Endothelial cell of umbilical vein (primary cell): Measurements from ENCODE around the gene PROCA1. TPM values are rescaled to one million over a fixed set of nuclear protein-coding genes. Genes with fewer than 3 reads are reported as not detected.

Experiments used
- BruUV-seq: library from RNA; stranded (reverse); fragments of 400-500 nt; replicated peaks from 2 replicates; lab custom pipeline; 2021; lab: Mats Ljungman, UMichigan
- CTCF ChIA-PET: fragments of 300-600, 350-600 bp; sonication (Branson Sonifier 250); formaldehyde crosslinking; loops from one replicate; lab custom pipeline; 2021; ENCODE audit warnings: antibody characterized with exemption, inconsistent platforms; lab: Charles Lee
- POLR2A ChIA-PET: fragments of 300-600, 350-600 bp; sonication (Branson Sonifier 250); formaldehyde crosslinking; loops from one replicate; lab custom pipeline; 2021; ENCODE audit warnings: antibody characterized with exemption, inconsistent platforms; lab: Charles Lee
- DNase-seq: peaks from one replicate; pipeline ENCODE4 v3.0.0-alpha.2; 2011; ENCODE audit warnings: low read depth, low spot score
- FAIRE-seq: peaks from 2 replicates; lab custom pipeline; 2011; peaks lifted over from hg19 to GRCh38; lab: Jason Lieb, UNC
- H2AFZ ChIP-seq: 2 replicates; pipeline ENCODE4 v1.6.0; 2012; ENCODE audit warnings: low read depth, low read length, control low read depth, inconsistent platforms
- H3K27ac ChIP-seq: 2 replicates; pipeline ENCODE4 v1.5.1; 2011; ENCODE audit warnings: low read depth, mild to moderate bottlenecking, control low read depth, low read length, moderate library complexity; ENCODE audit not compliant: insufficient read depth
- H3K27me3 ChIP-seq, 2 experiments: 2 replicates each; pipeline versions ENCODE4 v1.6.0 to v1.6.1; 2011; ENCODE audit warnings: low read length in 2 of 2, mixed read lengths in 1 of 2; ENCODE audit not compliant: control insufficient read depth in 2 of 2, insufficient read depth in 2 of 2
- H3K36me3 ChIP-seq, 2 experiments: 2 replicates in 1 of 2; 3 replicates in 1 of 2; pipeline ENCODE4 v1.5.1; 2011; ENCODE audit warnings: low read length in 2 of 2, mild to moderate bottlenecking in 1 of 2, moderate library complexity in 1 of 2; ENCODE audit not compliant: control insufficient read depth in 2 of 2, insufficient read depth in 2 of 2; ENCODE audit errors: extremely low read depth in 1 of 2
- H3K4me1 ChIP-seq: 3 replicates; pipeline ENCODE4 v1.5.1; 2011; ENCODE audit warnings: mild to moderate bottlenecking, low read length; ENCODE audit not compliant: control insufficient read depth, insufficient read depth; ENCODE audit errors: extremely low read depth
- H3K4me2 ChIP-seq: 2 replicates; pipeline ENCODE4 v1.6.1; 2011; ENCODE audit warnings: low read length, control low read depth, mixed read lengths; ENCODE audit not compliant: insufficient read depth
- H3K4me3 ChIP-seq, 3 experiments: fragments of 200-600 bp in 1 of 3; sonication (generic), shearing (Covaris generic) in 1 of 3; replicated peaks in 1 of 3; 2 replicates each; pipeline ENCODE4 v1.5.1; 2011 to 2016; ENCODE audit warnings: control low read depth in 3 of 3, low read length in 3 of 3, mild to moderate bottlenecking in 2 of 3, inconsistent platforms in 1 of 3, low read depth in 1 of 3, moderate library complexity in 1 of 3; ENCODE audit not compliant: insufficient read depth in 1 of 3
- H3K79me2 ChIP-seq: 2 replicates; pipeline ENCODE4 v1.6.0; 2012; ENCODE audit warnings: low read length, inconsistent platforms; ENCODE audit not compliant: control insufficient read depth, insufficient read depth
- H3K9ac ChIP-seq: replicated peaks from 2 replicates; pipeline ENCODE3; 2011; ENCODE audit warnings: low read length, control low read depth; ENCODE audit not compliant: insufficient read depth; ENCODE audit errors: extremely low read depth
- H3K9me1 ChIP-seq: replicated peaks from 3 replicates; pipeline ENCODE4 v1.6.0; 2011; ENCODE audit warnings: mild to moderate bottlenecking, low read length; ENCODE audit not compliant: control insufficient read depth, insufficient read depth; ENCODE audit errors: extremely low read depth
- H3K9me3 ChIP-seq: replicated peaks from 2 replicates; pipeline ENCODE4 v1.5.1; 2012; ENCODE audit warnings: low read length, inconsistent platforms; ENCODE audit not compliant: control insufficient read depth, insufficient read depth
- H4K20me1 ChIP-seq: replicated peaks from 2 replicates; pipeline ENCODE3; 2011; ENCODE audit warnings: mild to moderate bottlenecking, low read length; ENCODE audit not compliant: control insufficient read depth, insufficient read depth; ENCODE audit errors: extremely low read depth
- EZH2 ChIP-seq: IDR thresholded peaks from 2 replicates; pipeline ENCODE4 v1.6.1; 2012; ENCODE audit warnings: borderline replicate concordance, low read depth, mild to moderate bottlenecking, moderate library complexity, low read length, inconsistent platforms; ENCODE audit not compliant: severe bottlenecking
- FOS ChIP-seq: IDR thresholded peaks from 2 replicates; pipeline ENCODE4 v1.6.1; 2011; ENCODE audit warnings: mild to moderate bottlenecking, low read length, moderate library complexity, borderline replicate concordance; ENCODE audit not compliant: insufficient read depth
- GATA2 ChIP-seq: IDR thresholded peaks from 2 replicates; pipeline ENCODE4 v1.7.0; 2011; ENCODE audit warnings: low read depth, mild to moderate bottlenecking, moderate library complexity, mixed read lengths, low read length; ENCODE audit not compliant: insufficient read length, insufficient read depth
- JUN ChIP-seq: IDR thresholded peaks from 2 replicates; pipeline ENCODE4 v1.6.1; 2011; ENCODE audit warnings: borderline replicate concordance, low read depth; ENCODE audit not compliant: insufficient read length, insufficient read depth
- MYC ChIP-seq: IDR thresholded peaks from one replicate; pipeline ENCODE4 v1.6.1; 2011; ENCODE audit warnings: mild to moderate bottlenecking, low read depth, low read length
- POLR2A ChIP-seq: IDR thresholded peaks from 2 replicates; pipeline ENCODE4 v1.6.1; 2012; ENCODE audit warnings: low read depth, mild to moderate bottlenecking, control low read depth, low read length
- POLR2AphosphoS5 ChIP-seq: IDR thresholded peaks from 2 replicates; pipeline ENCODE4 v1.6.1; 2012; ENCODE audit warnings: low read depth, mild to moderate bottlenecking, control low read depth, low read length, moderate library complexity; ENCODE audit not compliant: insufficient read depth
- dilution Hi-C: fragments of 300-500 bp; cut with MboI; formaldehyde crosslinking; loops from one replicate; pipeline ENCODE4 v1.15.0; 2019; ENCODE audit warnings: low sequenced_read_pairs; ENCODE audit not compliant: extremely low pct_ligation_motif_present
- intact Hi-C: fragments of 100-400 bp; cut with micrococcal nuclease; formaldehyde crosslinking; loops from one replicate; pipeline ENCODE4 v1.10.0; 2022
- polyA plus RNA-seq, 4 experiments: library from polyadenylated mRNA; depleted of rRNA in 3 of 4; stranded (reverse) in 3 of 4; unstranded in 1 of 4; fragments of >200 nt; gene quantifications; 2 replicates each; pipeline versions ENCODE4 v1.2.1 to v1.2.3, GENCODE V29; 2011 to 2012; ENCODE audit warnings: missing spikeins in 1 of 4
- total RNA-seq: library from RNA; stranded (reverse); gene quantifications from 2 replicates; pipeline ENCODE4 v1.2.3, GENCODE V29; 2021
- TF ChIP-seq, protein P1 (sequence below), 2 donors: IDR thresholded peaks; 1 replicate in 1 of 2; 2 replicates in 1 of 2; pipeline ENCODE4 v1.5.1; 2011; ENCODE audit warnings: low read length in 2 of 2, mild to moderate bottlenecking in 2 of 2, moderate library complexity in 2 of 2, control low read depth in 1 of 2, inconsistent platforms in 1 of 2, low read depth in 1 of 2; ENCODE audit not compliant: insufficient read depth in 1 of 2; ENCODE audit errors: extremely low read depth in 1 of 2
- TF ChIP-seq, protein P2 (sequence below): IDR thresholded peaks from 2 replicates; pipeline ENCODE4 v1.6.1; 2011; ENCODE audit not compliant: insufficient read depth, insufficient read length

PROCA1 gene
- total and polyA plus RNA-seq, 2 donors (not counting 3 experiments of a cell fraction or from before 2014, with no cell fraction given): 2.0 to 2.1 TPM

DNA sequence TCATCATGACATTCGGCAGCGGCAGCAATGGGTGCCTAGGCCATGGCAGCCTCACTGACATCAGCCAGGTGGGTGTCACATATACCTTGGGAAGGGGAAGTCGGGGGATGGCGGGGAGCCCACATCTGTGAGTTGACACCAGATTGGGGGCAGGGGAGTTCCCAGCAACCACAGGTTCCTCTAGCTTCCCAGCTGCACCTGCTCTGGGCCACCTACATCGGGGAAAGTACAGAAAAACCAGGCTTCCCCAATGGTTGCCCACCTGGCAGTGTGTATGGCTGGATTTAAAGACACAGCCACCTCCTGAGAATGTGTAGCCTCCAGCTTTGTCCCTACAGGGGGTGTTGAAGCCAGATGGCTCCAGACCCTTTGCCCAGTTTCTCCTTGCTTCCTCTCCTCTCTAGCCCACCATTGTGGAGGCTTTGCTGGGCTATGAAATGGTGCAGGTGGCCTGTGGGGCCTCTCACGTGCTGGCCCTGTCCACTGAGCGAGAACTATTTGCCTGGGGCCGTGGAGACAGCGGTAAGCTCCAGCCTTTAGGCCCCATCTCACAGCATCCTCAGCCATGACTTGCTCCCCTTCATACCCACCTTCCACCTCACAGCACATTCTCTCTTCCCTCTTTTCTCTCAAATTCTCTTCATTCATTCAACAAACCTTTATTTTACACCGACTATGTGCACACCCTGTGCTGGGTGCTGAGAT lies 27.1 kb upstream of the PROCA1 start:
- H3K9ac ChIP-seq: no peak overlapping the region
- DNase-seq (no peak), FAIRE-seq (no peak)
- dilution Hi-C loops: no loop called here
- no peak overlapping the region for H2AFZ ChIP-seq
- ChIA-PET CTCF (interaction anchor here (1.3 to 16.6 kb wide), 2 partner anchors 10 to 25 kb away, joined by 4 to 602 read pairs; partner anchors contain the start of genes NEK8 and TLCD1), POLR2A (no interaction called here)
- H3K36me3 ChIP-seq: no peaks in the 10 kb centered on the region
- TF ChIP-seq POLR2A: no peak
- no peaks in the 10 kb centered on the region for H3K79me2 ChIP-seq
- H3K9me3 ChIP-seq: no peaks in the 10 kb centered on the region
- BruUV-seq: no TSS peak
- H3K4me1 ChIP-seq: peaks cover 6% of the 10 kb centered on the region
- H3K9me1 ChIP-seq: no peaks in the 10 kb centered on the region
- H3K27ac ChIP-seq: no peak overlapping the region
- H3K27me3 ChIP-seq: no peaks in the 10 kb centered on the region
- H4K20me1 ChIP-seq: no peaks in the 10 kb centered on the region
- no peak overlapping the region for H3K4me3 ChIP-seq
- H3K4me2 ChIP-seq: no peak overlapping the region
- intact Hi-C loops: no loop called here

DNA sequence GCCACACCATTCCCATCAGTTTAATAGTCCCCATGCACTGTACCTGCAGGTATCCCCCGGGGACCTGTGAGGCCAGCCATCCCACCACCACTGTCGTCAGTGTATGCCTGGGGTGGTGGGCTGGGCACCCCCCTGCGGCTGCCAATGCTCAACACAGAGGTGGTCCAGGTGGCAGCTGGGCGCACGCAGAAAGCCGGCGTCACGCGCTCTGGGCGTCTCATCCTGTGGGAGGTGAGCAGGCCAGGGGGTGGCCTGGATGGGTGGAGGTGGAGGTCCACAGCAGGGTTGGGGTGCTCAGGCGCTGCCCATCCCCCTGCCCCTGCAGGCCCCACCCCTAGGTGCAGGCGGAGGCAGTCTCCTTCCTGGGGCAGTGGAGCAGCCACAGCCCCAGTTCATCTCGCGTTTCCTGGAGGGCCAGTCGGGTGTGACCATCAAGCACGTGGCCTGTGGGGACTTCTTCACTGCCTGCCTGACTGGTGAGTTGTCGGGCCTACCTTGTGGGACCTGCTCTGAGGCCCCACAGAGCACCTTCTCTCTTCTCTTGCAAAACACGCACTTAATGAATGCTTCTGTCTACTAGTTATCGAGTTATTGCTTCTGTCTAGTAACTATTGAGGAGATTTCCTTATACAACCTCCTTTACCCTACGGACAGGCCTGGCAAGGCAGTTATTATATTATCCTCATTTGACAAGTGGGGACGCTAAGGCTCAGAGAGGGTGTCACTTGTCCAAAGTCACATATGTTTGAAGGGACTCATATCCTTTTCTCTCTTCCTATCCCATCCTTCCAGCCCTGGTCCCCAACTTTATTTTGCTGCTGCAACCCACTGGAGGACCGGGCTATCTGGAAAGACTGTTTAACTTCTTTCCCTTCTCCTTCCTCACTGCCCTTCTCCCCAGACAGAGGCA lies 26.3 kb upstream of the PROCA1 start:
- H2AFZ ChIP-seq: no peak overlapping the region
- H3K9ac ChIP-seq: no peak overlapping the region
- H3K9me1 ChIP-seq: no peaks in the 10 kb centered on the region
- CTCF ChIA-PET: interaction anchor here (1.2 to 1.3 kb wide), 2 partner anchors 11 to 25 kb away, joined by 3 to 4 read pairs; no protein-coding TSS in a partner anchor
- H3K27me3 ChIP-seq: no peaks in the 10 kb centered on the region
- no peak overlapping the region for H3K4me3 ChIP-seq
- H3K4me2 ChIP-seq: no peak overlapping the region
- peaks cover 1% of the 10 kb centered on the region for H3K4me1 ChIP-seq
- TF ChIP-seq GATA2: no peak
- no peak for TF ChIP-seq EZH2
- TF ChIP-seq JUN: no peak
- no peak for TF ChIP-seq MYC
- TF ChIP-seq, protein P1, sequence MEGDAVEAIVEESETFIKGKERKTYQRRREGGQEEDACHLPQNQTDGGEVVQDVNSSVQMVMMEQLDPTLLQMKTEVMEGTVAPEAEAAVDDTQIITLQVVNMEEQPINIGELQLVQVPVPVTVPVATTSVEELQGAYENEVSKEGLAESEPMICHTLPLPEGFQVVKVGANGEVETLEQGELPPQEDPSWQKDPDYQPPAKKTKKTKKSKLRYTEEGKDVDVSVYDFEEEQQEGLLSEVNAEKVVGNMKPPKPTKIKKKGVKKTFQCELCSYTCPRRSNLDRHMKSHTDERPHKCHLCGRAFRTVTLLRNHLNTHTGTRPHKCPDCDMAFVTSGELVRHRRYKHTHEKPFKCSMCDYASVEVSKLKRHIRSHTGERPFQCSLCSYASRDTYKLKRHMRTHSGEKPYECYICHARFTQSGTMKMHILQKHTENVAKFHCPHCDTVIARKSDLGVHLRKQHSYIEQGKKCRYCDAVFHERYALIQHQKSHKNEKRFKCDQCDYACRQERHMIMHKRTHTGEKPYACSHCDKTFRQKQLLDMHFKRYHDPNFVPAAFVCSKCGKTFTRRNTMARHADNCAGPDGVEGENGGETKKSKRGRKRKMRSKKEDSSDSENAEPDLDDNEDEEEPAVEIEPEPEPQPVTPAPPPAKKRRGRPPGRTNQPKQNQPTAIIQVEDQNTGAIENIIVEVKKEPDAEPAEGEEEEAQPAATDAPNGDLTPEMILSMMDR (IDR thresholded peaks at IDR 0.05; ENCODE audit: extremely low read depth in 1 of 2, insufficient read depth in 1 of 2, low read depth in 1 of 2, low read length in 2 of 2): no peak
- TF ChIP-seq POLR2A: no peak
- TF ChIP-seq POLR2AphosphoS5: no peak
- TF ChIP-seq, protein P2, sequence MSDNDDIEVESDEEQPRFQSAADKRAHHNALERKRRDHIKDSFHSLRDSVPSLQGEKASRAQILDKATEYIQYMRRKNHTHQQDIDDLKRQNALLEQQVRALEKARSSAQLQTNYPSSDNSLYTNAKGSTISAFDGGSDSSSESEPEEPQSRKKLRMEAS: no peak
- no peak for TF ChIP-seq FOS
- POLR2A ChIA-PET: no interaction called here
- H4K20me1 ChIP-seq: no peaks in the 10 kb centered on the region
- no peaks in the 10 kb centered on the region for H3K9me3 ChIP-seq
- DNase-seq (no peak), FAIRE-seq (no peak)
- H3K27ac ChIP-seq: no peak overlapping the region
- no TSS peak for BruUV-seq
- H3K36me3 ChIP-seq: no peaks in the 10 kb centered on the region
- dilution Hi-C loops (no loop called here), intact Hi-C loops (no loop called here)
- no peaks in the 10 kb centered on the region for H3K79me2 ChIP-seq
